Measurements from ENCODE around the gene CSNK1D.
"Not testable (repeated sequence)": the region's sequence is repeated elsewhere in the genome, so short reads cannot be mapped to it uniquely, and the experiment has no call there.

Gene CSNK1D

GRCh38 chr17:82272495-82273326, 789 bp downstream of the CSNK1D start:
- no peak for DNase-seq

- no peak for DNase-seq
Measured at GRCh38 chr17:82271401-82271800, 2.1 kb downstream of the CSNK1D start.

- DNase-seq, result no peak
Measured at GRCh38 chr17:82270651-82271050, 2.8 kb downstream of the CSNK1D start.

GRCh38 chr17:82269882-82270500, 3.5 kb downstream of the CSNK1D start:
- no peak for DNase-seq

- DNase-seq, result no peak
Measured at GRCh38 chr17:82269138-82269881, 4.2 kb downstream of the CSNK1D start.

- DNase-seq, result no peak
Measured at GRCh38 chr17:82267575-82268379, 5.7 kb downstream of the CSNK1D start.

GRCh38 chr17:82266142-82266541, 7.4 kb downstream of the CSNK1D start:
- DNase-seq, result no peak

- no peak for DNase-seq
Measured at GRCh38 chr17:82263641-82264040, 9.9 kb downstream of the CSNK1D start.

GRCh38 chr17:82262344-82262743, 11.2 kb downstream of the CSNK1D start:
- DNase-seq, result no peak

- not testable (repeated sequence) for DNase-seq
Measured at GRCh38 chr17:82259972-82260961, 13.2 kb downstream of the CSNK1D start.

GRCh38 chr17:82258555-82258954, 14.9 kb downstream of the CSNK1D start:
- no peak for DNase-seq

GRCh38 chr17:82257473-82257872, 16.0 kb downstream of the CSNK1D start:
- DNase-seq, result no peak

GRCh38 chr17:82256242-82256885, 17.1 kb downstream of the CSNK1D start:
- no peak for DNase-seq

- DNase-seq, result no peak
Measured at GRCh38 chr17:82255402-82255972, 18.0 kb downstream of the CSNK1D start.

- DNase-seq, result not testable (repeated sequence)
Measured at GRCh38 chr17:82254746-82255145, 18.8 kb downstream of the CSNK1D start.

GRCh38 chr17:82254096-82254495, 19.4 kb downstream of the CSNK1D start:
- not testable (repeated sequence) for DNase-seq

GRCh38 chr17:82253179-82253544, 20.3 kb downstream of the CSNK1D start:
- DNase-seq, result no peak

- DNase-seq, result no peak
Measured at GRCh38 chr17:82252511-82253178, 20.9 kb downstream of the CSNK1D start.

- no peak for DNase-seq
Measured at GRCh38 chr17:82250868-82251500, 22.5 kb downstream of the CSNK1D start.
